NCI-H1092 (cell line): Measurements from ENCODE around the gene TEX14.

Source experiments
- DNase-seq: peaks from one replicate; lab custom pipeline; 2025; lab: John Stamatoyannopoulos, UW

TEX14 gene

DNA sequence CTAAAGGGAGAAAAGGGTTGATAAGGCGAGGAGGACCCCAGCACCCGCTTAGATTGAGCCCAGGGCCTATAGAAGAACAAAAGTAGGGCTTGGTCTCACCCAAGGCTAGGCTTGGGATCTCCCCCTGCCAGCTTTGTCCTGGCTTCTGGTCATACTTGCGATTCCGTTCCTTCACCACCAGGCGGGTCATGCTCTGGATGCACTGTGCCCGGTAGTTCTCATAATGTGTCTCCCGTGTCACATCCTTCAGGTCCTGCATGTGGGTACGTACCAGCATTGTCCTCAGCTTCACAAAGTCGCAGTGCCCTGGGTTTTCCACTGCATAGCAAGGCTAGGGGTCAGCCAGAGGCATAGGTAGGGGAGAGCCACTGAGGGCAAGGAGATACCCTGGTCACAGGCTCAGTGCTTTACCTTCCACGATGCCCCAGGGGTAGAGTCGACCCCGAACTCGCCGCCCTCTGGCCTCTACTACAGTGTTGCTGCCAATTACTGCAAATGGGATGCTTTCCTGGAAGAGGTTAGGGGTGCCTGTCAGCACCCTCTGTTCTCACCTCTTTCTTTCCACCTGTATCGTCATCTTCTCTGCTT is 170.9 kb downstream of the TEX14 start:
- DNase-seq: no peak

- DNase-seq: peak; percentile 100
These were observed 173.8 kb downstream of the TEX14 start for GRCh38 chr17:58517928-58518609.

DNA sequence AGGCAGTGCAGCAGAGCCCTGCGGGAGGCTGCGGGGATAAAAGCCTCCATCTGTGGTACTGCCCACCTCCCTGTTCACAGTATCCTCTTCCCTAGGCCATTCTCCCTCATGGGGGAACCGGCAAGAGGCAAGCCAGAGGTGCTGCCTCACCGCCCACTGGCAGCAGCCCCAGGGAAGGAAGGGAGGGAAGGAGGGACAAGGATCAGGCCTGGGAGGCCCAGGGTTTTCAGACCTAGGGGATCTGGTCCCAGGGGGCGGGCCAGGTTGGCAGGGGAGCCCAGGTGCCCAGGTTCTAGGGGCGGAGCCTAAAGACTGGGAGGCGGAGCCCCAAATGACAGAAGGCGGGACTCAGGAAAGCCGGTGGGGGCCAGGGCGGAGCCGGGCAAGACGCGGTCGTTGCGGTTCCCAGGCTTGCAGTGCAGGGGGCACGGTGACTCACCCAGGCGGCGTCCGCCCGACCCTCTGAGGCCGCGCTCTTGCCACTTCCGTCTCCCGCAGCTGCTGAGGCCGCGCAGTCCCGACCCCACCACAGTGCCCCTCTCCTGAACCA is 174.4 kb downstream of the TEX14 start:
- no peak for DNase-seq

GRCh38 chr17:58516644-58517377 is 175.0 kb downstream of the TEX14 start:
- no peak for DNase-seq

DNA sequence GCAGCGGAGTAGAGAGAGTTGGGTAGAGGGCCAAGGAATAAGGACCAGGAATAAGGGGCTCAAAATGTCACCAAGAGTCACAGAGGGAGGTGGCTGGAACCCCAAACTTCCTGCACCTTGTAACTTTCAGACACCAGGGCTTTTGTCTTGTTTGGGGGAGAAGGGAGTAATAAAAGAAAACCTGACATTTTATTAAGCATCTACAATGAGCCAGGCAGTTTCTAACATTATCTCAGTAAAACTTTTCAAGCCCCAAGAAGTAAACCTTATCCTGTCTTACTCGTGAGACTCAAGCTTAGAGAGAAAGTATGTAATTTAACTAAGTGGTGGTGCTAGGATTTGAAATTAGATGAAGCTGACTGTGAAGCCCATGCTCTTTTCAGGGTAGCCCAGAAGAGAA is 176.6 kb downstream of the TEX14 start:
- DNase-seq: no peak

- DNase-seq: no peak
These were observed 177.1 kb downstream of the TEX14 start for GRCh38 chr17:58514770-58515157.

- peak; percentile 86 for DNase-seq
These were observed 177.7 kb downstream of the TEX14 start, which contains the start of gene MTMR4 for GRCh38 chr17:58513965-58514769. Gene MTMR4, minus strand, starts transcription at chr17:58514638. Its CDS starts 231 bp downstream, at chr17:58514407.

GRCh38 chr17:58513267-58513964 is 178.4 kb downstream of the TEX14 start:
- DNase-seq: no peak

DNA sequence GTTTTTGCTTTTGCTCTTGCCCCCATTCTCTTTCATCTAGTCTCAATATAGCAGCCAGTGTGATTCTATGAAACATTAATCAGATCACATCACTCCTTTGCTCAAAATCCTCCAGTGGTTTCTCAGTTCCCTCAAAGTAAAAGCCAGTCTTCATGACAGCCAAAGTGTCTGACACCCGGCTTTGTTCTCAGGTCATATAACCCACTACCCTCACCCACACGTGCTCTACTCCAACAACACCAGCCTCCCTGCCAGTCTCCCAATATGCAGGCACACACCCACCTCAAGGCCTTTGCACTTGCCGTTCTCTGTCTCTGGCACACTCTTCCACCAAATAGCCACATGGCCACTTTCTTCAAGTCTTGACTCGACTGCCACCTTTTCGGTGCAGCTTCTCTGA is 181.8 kb downstream of the TEX14 start:
- DNase-seq: no peak

GRCh38 chr17:58508341-58509067 is 183.3 kb downstream of the TEX14 start:
- DNase-seq: no peak

- no peak for DNase-seq
These were observed 184.7 kb downstream of the TEX14 start for GRCh38 chr17:58507123-58507634.
